ENCODE measurements around the gene JUN. TPM values are rescaled to one million over a fixed set of nuclear protein-coding genes. Genes with fewer than 3 reads are reported as not detected.

JUN gene
- 76.8 and 249 TPM in 2 replicates for total RNA-seq

GRCh38 chr1:58783993-58784757 lies at the start of gene JUN:
Gene JUN (minus strand): TSS chr1:58784047. CDS start chr1:58783070, 977 bp downstream.

Other genes with a start within 250 kb of the JUN start
- 33.5 and 39.2 TPM in 2 replicates for gene OMA1, start 237.3 kb downstream of the JUN start, total RNA-seq
- 0.15 and 0.33 TPM in 2 replicates for gene TACSTD2, start 206.8 kb downstream of the JUN start, total RNA-seq
- 14.4 and 21.2 TPM in 2 replicates for gene MYSM1, start 84.0 kb downstream of the JUN start, total RNA-seq

All from smooth muscle cell of trachea (primary cell).